ENCODE data around the gene CHIT1. TPM values are rescaled to one million over a fixed set of nuclear protein-coding genes. Genes with fewer than 3 reads are reported as not detected.

Gene CHIT1
- total RNA-seq, 3 donors from 2014 or later: 0.05 to 0.23 TPM; not detected in 1

DNA sequence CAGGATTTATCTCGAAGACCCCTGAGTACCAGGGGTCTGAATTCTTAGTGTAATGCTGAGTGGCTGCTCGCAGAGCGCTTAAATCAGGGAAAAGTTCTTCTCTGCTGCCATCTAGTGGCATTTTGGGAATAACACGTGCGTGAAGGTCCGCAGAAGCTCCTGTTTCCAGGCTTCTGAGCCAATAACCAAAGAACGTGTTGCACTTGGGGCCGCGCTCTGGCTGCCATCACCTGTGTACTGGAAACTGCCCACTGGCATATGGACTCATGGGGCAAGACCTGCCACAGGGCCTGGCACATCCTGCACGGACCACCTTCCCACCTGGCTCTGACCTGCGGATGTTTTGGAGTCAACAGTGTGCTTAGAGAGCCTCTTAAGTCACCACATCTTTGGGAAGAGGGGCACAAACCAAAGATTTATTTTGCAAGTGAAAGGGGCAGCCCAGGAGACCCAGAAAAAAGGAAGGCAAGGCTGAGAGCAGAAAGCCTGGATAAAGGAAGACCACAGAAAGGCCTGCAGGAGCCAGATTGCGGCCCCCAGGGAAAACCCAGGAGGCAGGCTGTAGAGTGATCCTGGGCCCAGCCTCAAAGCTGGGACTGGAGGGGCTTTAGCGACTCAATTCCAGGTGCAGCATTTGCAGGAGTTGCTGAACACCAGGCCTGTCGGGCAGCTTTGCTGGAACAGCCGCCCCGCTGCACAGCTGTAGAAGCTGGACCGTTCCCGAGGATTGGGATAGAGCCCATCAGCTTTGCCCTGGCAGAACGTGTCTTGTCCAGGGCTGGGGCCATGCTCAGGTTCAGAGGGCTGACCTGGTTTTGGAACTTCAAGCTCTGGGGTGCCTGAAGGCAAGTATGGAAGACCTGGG lies 13.0 kb downstream of the CHIT1 start:
- ATAC-seq: peak; percentile 72 to 73
- peak; percentile 41 for DNase-seq
- no peaks in the 10 kb centered on the region for H3K36me3 Mint-ChIP-seq (ENCODE audit: insufficient read depth)
- H3K4me1 Mint-ChIP-seq (ENCODE audit: low read depth): no peaks in the 10 kb centered on the region
- H3K4me3 Mint-ChIP-seq: no peak overlapping the region
- no peaks in the 10 kb centered on the region for H3K9me3 Mint-ChIP-seq
- peaks cover 13% of the 10 kb centered on the region for H3K27me3 Mint-ChIP-seq (ENCODE audit: low read depth)

DNA sequence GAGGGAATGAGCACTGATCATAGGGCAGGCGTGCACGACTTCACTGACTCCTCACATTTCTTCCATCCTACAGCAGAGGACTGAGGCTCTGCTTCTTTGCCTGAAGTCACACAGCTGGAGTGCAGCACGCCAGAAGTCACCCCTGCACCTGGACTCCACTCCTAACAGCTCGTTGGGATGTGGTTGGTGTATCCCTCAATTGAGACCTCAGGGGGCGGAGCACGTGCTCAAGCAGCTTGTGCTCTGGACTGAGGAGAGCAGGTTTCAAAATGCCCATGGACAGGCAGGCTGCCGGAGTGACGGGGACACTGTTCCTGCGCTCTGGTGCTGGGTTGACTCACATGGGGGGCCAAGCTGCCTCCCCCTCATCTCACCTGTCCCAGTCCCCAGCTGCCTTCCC lies 13.9 kb downstream of the CHIT1 start:
- H3K4me1 Mint-ChIP-seq (ENCODE audit: low read depth): no peaks in the 10 kb centered on the region
- no peak overlapping the region for H3K4me3 Mint-ChIP-seq
- H3K9me3 Mint-ChIP-seq: no peaks in the 10 kb centered on the region
- DNase-seq (no peak), ATAC-seq (no peak)
- H3K36me3 Mint-ChIP-seq (ENCODE audit: insufficient read depth): no peaks in the 10 kb centered on the region
- peaks cover 13% of the 10 kb centered on the region for H3K27me3 Mint-ChIP-seq (ENCODE audit: low read depth)

DNA sequence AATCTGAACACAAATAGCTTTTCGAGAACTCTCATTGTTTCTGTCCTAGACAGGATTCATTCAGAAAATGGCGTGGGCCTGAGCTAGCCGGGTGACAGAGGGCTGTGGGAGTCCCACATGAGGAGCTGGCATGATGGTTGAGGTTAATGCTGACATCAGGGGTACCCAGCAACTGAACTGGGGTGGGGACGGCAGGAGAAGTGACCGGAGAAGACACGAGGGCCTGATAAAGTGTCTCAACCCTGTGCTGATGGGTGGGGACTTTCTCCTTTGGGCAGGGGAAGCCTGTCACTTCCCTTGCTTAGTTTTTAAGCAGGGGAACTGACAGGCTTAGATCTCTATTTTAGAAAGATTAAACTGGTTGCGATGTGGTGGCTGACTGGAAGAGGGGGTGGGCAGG lies 14.6 kb downstream of the CHIT1 start:
- no peak overlapping the region for H3K4me3 Mint-ChIP-seq

DNA sequence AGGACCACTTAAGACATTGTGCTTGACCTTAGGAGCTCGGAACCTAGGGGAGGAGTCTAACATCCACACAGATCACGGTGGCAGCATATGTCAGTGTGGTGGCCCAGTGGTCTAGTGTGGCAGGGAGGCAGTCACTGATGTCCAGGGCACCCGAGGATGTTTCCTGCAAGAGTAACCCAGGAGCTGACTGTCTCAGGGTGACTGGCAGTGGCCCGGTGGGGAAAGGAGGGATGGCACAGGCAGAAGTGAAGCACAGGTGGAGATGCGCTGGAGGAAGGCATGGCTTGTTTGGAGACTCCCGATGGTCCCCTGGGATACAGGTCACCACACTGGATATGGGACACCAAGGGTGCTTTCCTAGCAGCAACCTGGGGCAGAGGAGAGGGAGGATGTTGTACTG lies 16.3 kb downstream of the CHIT1 start:
- no peaks in the 10 kb centered on the region for H3K9me3 Mint-ChIP-seq
- no peaks in the 10 kb centered on the region for H3K36me3 Mint-ChIP-seq (ENCODE audit: insufficient read depth)
- no peaks in the 10 kb centered on the region for H3K4me1 Mint-ChIP-seq (ENCODE audit: low read depth)
- H3K4me3 Mint-ChIP-seq: no peak overlapping the region
- DNase-seq: no peak
- H3K27me3 Mint-ChIP-seq (ENCODE audit: low read depth): peaks cover 8% of the 10 kb centered on the region
- ATAC-seq: no peak

More for the DNA sequence above, 14.6 kb downstream of the CHIT1 start:
- no peaks in the 10 kb centered on the region for H3K4me1 Mint-ChIP-seq (ENCODE audit: low read depth)
- H3K27me3 Mint-ChIP-seq (ENCODE audit: low read depth): peaks cover 13% of the 10 kb centered on the region
- DNase-seq (no peak), ATAC-seq (no peak)
- H3K9me3 Mint-ChIP-seq: no peaks in the 10 kb centered on the region
- no peaks in the 10 kb centered on the region for H3K36me3 Mint-ChIP-seq (ENCODE audit: insufficient read depth)

DNA sequence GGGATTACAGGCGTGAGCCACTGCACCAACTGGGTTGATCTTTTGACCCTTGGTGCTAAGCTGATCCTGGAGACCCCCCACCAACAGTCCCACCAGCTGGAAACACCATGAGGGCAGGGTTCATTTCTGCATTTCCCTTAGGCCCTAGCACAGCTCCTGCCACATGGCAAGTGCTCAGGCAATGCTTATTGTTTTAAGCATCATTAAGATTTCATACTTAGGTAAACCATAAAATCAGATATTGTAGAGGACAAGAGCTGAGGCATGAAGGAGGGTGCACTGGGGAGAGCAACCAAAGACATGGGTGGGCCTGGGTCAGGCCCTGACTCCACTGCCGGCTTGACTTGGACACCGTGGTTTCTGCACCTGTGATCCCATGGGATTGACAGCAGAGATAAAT lies 17.7 kb downstream of the CHIT1 start:
- peaks cover 9% of the 10 kb centered on the region for H3K27me3 Mint-ChIP-seq (ENCODE audit: low read depth)
- H3K4me3 Mint-ChIP-seq: no peak overlapping the region
- H3K9me3 Mint-ChIP-seq: no peaks in the 10 kb centered on the region
- ATAC-seq (no peak), DNase-seq (no peak)
- no peaks in the 10 kb centered on the region for H3K36me3 Mint-ChIP-seq (ENCODE audit: insufficient read depth)
- H3K4me1 Mint-ChIP-seq (ENCODE audit: low read depth): no peaks in the 10 kb centered on the region

DNA sequence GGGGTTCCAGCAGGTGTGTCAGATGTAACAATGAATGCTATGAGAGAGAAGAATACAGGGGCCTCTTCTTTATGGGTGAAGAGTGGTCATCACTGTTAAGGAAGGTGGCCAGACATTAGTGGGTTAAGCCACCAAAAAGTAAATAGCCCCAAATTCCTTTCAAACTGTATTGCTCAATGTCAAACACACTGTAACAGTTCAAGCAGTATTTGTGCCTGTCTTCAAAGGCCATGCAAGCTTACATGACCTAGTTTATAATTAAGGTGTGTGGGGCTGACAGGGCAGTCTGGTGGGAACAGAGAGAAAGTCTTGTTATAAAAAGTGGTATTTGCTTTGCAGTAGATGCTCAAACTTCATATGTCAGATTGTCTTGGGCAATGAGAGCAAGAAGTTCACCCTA lies 18.5 kb downstream of the CHIT1 start:
- DNase-seq (no peak), ATAC-seq (no peak)
- H3K27me3 Mint-ChIP-seq (ENCODE audit: low read depth): peaks cover 4% of the 10 kb centered on the region
- no peaks in the 10 kb centered on the region for H3K4me1 Mint-ChIP-seq (ENCODE audit: low read depth)
- no peaks in the 10 kb centered on the region for H3K9me3 Mint-ChIP-seq
- no peaks in the 10 kb centered on the region for H3K36me3 Mint-ChIP-seq (ENCODE audit: insufficient read depth)
- no peak overlapping the region for H3K4me3 Mint-ChIP-seq

DNA sequence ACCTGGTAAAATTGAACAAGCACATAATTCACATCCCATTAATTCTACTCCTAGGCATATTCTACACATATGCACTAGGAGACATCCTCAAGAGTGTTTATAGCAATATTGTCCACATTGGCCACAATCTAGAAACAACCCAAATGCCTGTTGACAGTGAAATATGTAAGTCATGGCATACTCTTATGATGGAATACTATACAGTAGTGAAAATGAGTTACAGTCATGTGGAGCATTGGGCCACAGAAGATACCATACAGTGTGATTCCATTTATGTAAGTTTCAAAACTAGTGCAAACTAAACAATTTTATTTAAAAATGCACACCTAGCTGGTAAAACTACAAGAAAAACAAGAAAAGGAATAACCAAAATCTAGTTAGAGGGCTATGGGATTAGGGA lies 19.1 kb downstream of the CHIT1 start:
- Mint-ChIP-seq H3K4me1 (ENCODE audit: low read depth) (no peaks in the 10 kb centered on the region), H3K36me3 (ENCODE audit: insufficient read depth) (no peaks in the 10 kb centered on the region), H3K27me3 (ENCODE audit: low read depth) (peaks cover 4% of the 10 kb centered on the region), H3K4me3 (no peak overlapping the region), H3K9me3 (no peaks in the 10 kb centered on the region)
- DNase-seq: no peak
- ATAC-seq: no peak

DNA sequence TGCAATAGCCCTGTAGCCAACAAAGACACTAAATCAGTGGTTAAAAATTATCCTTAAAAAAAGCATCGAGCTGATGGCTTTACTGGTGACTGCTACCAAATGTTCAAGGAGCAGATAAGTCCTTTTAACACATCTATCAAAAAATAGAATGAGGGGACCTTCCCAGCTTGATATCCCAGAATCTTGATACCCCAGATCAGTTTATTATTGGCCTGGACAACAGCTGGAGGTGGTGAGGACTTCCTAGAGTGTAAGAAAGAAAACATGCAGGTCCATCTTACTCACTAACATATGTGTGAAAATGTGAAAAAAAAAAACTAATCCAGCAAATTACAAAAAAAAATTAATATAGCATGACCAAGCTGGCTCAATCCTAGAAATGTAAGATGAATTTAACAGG lies 21.3 kb downstream of the CHIT1 start:
- ATAC-seq (no peak), DNase-seq (no peak)
- H3K4me1 Mint-ChIP-seq (ENCODE audit: low read depth): no peaks in the 10 kb centered on the region
- H3K9me3 Mint-ChIP-seq: no peaks in the 10 kb centered on the region
- no peaks in the 10 kb centered on the region for H3K36me3 Mint-ChIP-seq (ENCODE audit: insufficient read depth)
- H3K27me3 Mint-ChIP-seq (ENCODE audit: low read depth): peaks cover 4% of the 10 kb centered on the region
- no peak overlapping the region for H3K4me3 Mint-ChIP-seq

DNA sequence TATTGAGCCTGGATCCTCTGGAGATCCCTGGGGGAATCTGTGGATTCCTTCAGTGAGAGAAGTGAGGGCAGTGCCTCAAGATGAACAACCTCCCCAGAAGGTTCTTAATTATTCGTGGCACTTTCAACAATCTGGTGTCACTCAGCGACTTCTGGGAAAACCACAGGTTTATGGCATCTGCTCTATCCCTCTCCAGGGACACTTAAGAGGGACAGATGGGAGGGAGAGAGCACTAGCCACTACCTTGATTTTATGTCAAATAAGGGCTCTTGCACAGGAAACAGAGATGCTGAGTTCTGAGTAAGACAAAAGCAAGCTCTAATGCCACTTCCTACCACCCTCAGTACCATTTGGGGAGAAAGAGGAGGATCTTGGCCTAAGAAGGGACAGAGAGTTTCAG lies 21.7 kb downstream of the CHIT1 start:
- DNase-seq (no peak), ATAC-seq (no peak)
- Mint-ChIP-seq H3K4me3 (no peak overlapping the region), H3K27me3 (ENCODE audit: low read depth) (peaks cover 4% of the 10 kb centered on the region), H3K9me3 (no peaks in the 10 kb centered on the region), H3K36me3 (ENCODE audit: insufficient read depth) (no peaks in the 10 kb centered on the region), H3K4me1 (ENCODE audit: low read depth) (no peaks in the 10 kb centered on the region)

DNA sequence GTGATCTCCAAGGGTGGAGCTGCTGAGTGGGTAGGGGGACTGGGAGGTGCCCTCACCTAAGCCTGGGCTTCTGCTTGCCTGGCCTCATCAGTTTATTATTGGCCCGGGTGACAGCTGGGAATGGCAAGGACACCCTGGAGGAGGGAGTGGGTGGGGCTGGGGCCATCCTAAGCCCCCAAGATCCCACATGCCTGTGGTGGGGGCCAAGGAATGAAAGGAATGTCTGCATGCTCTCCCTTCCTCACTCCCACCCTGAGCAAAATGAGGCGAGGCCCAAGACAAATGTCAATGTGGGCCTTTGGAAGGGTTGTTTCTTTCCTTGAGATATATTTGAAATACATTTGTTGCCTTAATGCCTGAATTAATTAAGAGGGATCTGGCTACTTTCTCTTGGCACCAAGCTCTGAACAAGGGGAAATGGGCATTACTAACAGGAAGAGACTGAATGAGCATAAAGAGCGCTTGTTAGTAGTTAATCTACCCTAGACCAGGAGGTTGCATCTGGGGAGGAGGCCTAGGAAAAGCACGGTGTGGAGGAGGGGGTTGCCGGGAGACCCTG lies 23.3 kb downstream of the CHIT1 start:
- Mint-ChIP-seq H3K36me3 (ENCODE audit: insufficient read depth) (no peaks in the 10 kb centered on the region), H3K9me3 (no peaks in the 10 kb centered on the region), H3K4me3 (no peak overlapping the region), H3K27me3 (ENCODE audit: low read depth) (peaks cover 12% of the 10 kb centered on the region), H3K4me1 (ENCODE audit: low read depth) (no peaks in the 10 kb centered on the region)
- DNase-seq: no peak
- no peak for ATAC-seq

DNA sequence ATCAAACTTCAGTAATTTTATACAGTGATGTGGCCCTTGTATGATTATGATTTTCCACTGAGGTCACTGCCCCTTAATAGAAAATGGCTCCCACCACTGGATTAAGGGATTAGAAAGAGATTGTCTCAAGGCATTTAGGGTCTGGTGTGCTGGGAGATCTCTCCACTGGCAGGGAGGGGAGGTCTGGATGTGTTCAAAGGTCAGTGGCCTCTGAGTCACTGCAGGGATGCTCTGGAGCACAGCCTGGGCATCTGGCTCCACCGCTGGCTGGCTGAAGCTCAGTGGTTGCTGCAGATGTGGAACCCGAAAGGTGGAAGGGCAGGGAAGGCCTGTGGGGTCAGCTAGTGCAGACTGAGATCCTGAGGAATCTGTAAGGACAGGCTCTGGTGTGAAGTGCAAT lies 24.7 kb downstream of the CHIT1 start:
- ATAC-seq (no peak), DNase-seq (no peak)
- H3K36me3 Mint-ChIP-seq (ENCODE audit: insufficient read depth): no peaks in the 10 kb centered on the region
- no peak overlapping the region for H3K4me3 Mint-ChIP-seq
- no peaks in the 10 kb centered on the region for H3K9me3 Mint-ChIP-seq
- H3K27me3 Mint-ChIP-seq (ENCODE audit: low read depth): peaks cover 24% of the 10 kb centered on the region
- H3K4me1 Mint-ChIP-seq (ENCODE audit: low read depth): no peaks in the 10 kb centered on the region

DNA sequence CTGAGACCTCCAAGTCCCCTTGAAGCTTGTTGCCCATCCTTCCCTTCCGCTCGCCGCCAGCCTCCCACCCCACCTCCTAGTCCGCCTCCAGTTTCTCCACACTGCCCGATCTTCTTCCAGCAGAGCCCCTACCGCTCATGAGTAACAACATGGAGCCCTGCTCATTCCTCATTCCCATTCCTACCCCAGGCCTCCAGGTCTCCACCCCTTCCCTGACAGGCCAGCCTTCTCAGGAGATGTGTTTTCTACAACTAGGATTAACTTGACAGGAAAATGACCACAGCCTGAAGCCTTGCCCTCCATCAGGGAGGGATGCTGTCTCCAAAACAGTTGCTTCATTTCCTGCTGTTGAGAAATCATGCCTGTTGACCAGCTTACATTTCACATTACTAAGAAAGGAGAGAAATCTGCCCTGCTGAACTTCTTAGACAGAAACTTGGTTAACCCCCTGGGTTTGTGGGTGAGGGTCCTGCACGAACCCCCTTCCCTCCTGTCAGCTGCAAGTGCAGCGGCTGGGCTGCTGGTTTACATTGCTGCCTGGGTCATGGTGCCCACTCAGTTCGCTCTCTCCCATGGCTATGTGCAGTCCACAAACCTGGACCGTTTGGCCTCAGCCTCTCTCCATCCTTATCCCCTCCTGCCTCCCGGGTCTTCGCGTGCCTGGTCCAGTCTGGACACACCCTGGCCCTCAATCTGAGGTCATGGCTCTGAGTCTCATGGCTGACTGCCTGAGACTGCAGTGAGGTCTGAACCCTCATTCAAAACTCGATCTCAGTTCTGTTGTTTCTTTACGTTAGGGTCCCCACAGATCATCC lies 26.8 kb downstream of the CHIT1 start:
- Mint-ChIP-seq H3K27me3 (ENCODE audit: low read depth) (peaks cover 24% of the 10 kb centered on the region), H3K4me3 (no peak overlapping the region), H3K9me3 (no peaks in the 10 kb centered on the region), H3K4me1 (ENCODE audit: low read depth) (no peaks in the 10 kb centered on the region), H3K36me3 (ENCODE audit: insufficient read depth) (no peaks in the 10 kb centered on the region)
- ATAC-seq (no peak), DNase-seq (no peak)

DNA sequence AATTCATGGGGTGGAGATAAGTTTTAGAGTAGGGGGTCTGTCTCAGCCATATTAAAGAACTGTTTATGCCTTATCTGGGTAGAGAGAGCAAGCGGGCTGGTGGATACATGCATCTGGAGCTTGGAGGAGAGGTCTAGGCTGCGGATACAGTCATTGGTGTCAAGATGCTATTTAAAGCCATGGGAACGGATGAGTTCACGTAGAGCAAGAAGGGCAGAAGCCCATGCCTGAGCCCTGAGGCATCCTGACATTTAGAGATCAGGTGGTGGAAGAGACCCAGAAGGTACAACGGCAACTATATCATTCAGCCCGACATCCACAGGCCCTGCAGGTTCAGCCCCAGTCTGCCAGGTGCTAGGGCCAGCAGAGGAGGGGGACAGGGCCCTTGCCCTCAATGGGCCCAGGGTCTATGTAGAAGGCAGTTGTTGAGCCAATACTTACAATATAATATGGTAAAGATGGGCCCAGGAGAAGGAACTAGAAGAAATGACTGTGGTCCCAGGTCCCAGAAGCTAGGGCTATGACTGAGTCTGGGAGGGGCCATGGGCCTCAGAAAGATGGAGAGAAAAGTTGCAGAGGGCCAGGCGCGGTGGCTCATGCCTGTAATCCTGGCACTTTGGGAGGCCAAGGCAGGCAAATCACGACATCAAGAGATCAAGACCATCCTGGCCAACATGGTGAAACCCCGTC lies 27.8 kb downstream of the CHIT1 start:
- ATAC-seq (no peak), DNase-seq (no peak)
- Mint-ChIP-seq H3K9me3 (no peaks in the 10 kb centered on the region), H3K4me1 (ENCODE audit: low read depth) (no peaks in the 10 kb centered on the region), H3K27me3 (ENCODE audit: low read depth) (peaks cover 27% of the 10 kb centered on the region), H3K36me3 (ENCODE audit: insufficient read depth) (no peaks in the 10 kb centered on the region), H3K4me3 (no peak overlapping the region)

DNA sequence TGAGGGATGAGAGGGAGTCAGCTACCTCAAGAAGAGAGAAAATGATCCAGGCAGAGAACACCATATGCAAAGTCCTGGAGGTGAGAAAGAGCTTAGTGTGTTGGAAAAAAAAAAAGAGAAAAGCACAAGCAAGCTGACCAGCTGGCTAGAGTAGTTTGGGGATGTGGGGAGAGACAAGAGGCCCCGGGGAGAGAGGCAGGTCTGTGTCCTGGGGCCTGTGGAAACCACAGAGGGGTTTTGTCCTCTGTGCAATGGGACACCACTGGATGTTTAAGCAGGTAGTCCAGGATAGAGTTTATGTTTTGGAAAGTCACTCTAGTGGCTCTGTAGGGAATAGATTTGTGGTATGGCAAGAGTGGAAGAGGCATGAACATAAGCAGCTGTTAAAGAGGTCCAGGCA lies 28.6 kb downstream of the CHIT1 start:
- Mint-ChIP-seq H3K9me3 (no peaks in the 10 kb centered on the region), H3K4me1 (ENCODE audit: low read depth) (no peaks in the 10 kb centered on the region), H3K4me3 (no peak overlapping the region), H3K27me3 (ENCODE audit: low read depth) (peaks cover 27% of the 10 kb centered on the region), H3K36me3 (ENCODE audit: insufficient read depth) (no peaks in the 10 kb centered on the region)
- no peak for ATAC-seq
- no peak for DNase-seq
